NCI-H446 (cell line): ENCODE results near the gene KHDC1L.
A peak's percentile ranks its signal among the peaks of the same experiment; 100 is the strongest.
"Not testable (repeated sequence)": the region's sequence is repeated elsewhere in the genome, so short reads cannot be mapped to it uniquely, and the experiment has no call there.

Source experiments
- DNase-seq, 2 experiments: peaks; one replicate each; lab custom pipeline; 2025; lab: John Stamatoyannopoulos, UW

Gene KHDC1L, protein sequence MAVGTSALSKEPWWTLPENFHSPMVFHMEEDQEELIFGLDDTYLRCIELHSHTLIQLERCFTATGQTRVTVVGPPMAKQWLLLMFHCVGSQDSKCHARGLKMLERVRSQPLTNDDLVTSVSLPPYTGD

DNA sequence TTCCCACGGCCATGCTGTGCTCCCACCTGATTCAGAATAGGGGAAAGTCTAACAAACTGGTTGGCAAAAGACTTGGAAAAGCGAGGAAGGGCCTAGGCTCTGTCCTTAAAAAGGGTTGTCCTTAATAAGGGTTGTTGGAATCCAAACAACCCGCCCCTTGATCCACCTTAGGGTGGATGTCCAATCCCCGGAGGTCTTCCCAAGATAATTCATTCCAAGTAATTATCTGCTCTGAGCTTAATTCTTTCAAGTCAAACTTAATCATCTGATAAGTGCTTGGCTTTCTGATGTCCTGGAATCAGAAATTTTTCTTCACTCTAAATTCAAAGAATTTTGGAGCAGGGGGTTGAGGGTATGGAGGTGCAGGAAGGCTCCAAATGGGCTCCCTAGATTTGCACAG, at the start of gene KHDC1L:
TSS of gene KHDC1L (minus strand) at position 101 of the 400 bp plus-strand sequence. CDS start at position 13, 88 bp downstream.
- no peak for DNase-seq

DNA sequence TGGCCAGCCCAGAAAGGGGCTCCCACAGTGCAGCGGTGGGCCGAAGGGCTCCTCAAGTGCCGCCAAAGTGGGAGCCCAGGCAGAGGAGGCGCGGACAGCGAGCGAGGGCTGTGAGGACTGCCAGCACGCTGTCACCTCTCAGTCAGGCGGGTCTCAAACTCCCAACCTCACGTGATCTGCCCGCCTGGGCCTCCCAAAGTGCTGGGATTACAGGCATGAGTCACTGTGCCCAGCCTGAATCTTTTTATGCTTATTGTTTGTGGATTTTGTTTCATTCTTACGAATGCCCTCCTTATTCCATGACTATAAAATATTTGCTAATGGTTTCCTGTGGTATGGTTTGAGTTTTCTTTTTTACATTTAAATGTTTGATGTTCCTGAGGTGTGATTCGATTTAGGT, 44.0 kb upstream of the KHDC1L start:
- DNase-seq: not testable (repeated sequence)

DNA sequence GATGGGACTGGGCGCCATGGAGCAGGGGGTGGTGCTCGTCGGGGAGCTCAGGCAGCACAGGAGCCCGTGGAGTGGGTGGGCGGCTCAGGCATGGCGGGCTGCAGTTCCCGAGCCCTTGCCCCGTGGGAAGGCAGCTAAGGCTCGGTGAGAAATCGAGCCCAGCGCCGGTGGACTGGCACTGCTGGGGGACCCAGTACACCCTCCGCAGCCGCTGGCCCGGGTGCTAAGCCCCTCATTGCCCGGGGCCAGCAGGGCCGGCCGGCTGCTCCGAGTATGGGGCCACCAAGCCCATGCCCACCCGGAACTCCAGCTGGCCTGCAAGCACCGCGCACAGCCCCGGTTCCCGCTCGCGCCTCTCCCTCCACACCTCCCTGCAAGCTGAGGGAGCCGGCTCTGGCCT, 43.6 kb upstream of the KHDC1L start:
- not testable (repeated sequence) for DNase-seq

DNA sequence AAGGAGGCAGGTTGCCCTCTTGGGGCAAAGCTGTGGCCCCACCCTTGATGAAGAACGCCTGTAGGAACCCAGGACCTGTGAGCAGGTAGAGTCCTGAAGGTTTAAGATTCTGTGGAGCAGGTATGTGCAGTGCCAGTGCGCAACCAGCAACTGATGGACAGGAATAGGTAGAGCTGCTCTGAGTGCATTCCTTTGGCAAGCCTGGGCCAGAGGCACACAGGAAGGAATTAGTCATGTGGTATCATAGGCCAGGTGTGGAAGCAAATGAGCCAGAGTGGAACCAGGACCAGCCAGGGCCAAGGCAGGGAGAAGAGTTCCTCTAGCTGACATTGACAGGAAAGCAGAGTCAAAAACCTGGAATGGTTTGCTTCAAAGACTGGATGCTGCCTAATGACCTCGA, 39.1 kb upstream of the KHDC1L start:
- DNase-seq: no peak

DNA sequence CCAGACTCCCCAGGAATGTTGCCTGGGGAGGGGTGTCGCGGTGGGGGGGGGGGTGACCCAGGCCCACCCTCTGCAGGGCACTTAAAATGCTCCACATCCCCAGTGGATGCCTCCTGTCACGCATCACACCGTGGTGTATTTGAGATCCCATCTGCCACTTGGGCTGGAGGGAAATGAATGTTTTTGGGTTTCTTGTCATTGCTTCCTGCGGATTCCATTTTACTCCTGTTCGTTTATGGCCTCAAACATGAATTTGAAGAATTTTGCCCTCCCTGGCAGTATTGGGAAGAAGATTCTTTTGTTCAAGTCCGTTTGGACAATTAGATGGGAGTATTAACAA, 38.2 kb upstream of the KHDC1L start:
- no peak for DNase-seq

DNA sequence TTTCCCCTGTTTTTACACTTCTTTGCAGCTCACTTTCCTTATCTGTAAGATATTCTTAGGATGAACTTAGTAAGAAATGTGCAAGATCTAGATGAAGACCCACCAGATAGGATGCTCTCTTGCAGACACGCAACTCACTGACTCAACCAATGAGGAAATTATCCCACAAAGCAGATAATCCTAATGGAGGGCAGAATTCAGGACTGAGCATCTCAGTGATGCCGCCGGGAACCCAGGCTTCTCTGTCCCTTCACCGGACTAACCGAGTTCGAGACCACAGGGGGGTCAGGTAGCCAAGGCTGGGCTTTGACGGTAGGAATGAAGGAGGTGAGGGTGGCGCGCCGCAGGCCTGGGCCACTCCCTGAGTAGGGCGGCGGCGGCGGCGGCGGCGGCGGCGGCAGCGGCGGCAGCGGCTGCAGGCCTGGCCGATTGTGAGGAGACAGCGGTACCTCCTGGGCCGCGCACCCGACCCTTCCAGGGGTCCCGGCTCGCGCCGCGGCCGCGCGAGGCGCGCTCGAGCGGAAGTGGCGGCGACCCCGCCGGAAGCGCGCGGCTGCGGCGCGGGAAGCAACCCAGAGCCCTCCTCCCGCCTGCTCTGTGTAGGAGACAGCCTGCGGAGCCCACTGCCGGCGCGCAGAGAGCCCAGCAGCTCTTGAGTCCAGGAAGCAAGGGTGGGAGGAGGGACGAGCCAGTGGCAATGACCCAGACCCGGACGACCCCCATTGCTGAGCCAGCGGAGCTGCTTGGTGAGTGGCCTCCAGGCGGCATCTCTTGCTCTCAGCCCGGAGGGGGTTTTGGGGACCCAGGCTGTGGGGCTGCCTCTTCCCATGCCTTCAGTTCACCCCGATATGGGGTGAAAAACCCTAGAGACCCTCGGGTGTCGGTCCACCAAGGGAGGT, 37.6 kb upstream of the KHDC1L start, which contains the start of gene KHDC1:
TSS of gene KHDC1 (minus strand) at position 526 of the 899 bp plus-strand sequence. CDS start 20,679 bp downstream, outside the sequence.
- peak; percentile 18 to 74 for DNase-seq

DNA sequence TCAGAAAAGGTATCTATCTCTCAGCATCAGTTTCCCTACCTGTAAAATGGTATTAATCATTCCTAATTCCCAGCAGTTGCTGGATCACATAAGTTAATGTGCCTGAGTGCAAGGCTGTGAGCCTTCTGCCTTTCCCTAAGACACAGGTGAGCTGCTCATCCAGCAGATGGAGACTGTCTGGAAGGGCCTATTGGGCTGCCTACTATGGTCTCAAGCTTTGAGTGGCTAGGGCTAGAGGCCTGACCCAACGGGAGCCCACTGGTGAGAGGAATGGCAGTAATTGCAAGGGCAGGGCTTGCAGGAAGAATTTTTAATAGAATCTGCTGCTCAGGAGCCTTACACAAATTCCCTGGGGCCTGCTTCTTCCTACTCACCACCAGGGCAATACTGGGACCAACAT, 33.4 kb upstream of the KHDC1L start:
- no peak for DNase-seq

DNA sequence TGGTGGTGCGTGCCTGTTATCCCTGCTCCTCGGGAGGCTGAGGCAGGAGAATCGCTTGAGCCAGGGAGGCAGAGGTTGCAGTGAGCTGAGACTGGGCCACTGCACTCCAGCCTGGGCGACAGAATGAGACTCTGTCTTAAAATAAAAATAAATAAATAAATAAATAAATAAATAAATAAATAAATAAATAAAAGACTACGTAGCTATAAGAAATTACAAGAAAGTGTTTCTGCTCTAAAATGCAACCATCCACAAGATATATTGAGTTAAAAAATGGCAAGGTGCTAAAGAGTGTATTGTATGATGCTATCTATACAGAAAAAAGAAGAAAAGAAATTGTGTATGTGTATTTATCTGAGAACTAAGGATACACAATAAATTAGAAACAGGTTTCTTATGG, 29.0 kb upstream of the KHDC1L start:
- DNase-seq: not testable (repeated sequence)

DNA sequence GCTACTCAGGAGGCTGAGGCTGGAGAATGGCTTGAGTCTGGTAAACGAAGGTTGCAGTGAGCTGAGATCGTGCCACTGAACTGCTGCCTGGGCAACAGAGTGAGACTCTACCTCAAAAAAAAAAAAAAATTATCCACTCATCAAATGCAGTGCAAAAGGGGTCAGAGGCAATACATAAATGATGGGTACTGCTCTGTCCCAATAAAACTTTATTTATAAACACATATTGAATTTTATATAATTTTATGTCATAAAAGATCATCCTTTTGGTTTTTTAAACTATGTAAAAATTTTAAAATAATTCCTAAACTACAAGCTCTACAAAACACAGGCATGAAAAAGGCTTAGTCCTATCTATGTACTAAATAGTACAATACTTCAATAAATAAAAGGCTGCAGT, 27.4 kb upstream of the KHDC1L start:
- DNase-seq: no peak

DNA sequence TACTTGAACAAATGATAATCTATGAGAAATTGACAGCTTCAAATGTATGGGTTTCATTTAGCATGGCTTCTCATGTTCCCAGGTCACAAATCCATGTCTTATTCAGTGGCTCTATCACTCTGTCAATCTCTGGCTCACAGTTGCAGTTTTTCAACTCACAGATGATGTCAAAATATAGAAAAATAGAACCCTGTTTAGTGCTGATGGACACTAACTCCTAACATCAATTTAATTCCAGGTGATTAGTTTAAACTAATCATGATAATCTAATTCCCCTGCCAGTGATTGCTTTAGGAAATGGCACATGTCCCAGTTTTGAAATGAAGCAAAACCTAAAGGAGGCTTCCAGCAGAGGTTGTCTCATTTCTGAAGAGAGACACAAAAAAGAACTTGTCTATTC, 24.7 kb upstream of the KHDC1L start:
- DNase-seq: peak in 1 of 2 experiments; percentile 39

DNA sequence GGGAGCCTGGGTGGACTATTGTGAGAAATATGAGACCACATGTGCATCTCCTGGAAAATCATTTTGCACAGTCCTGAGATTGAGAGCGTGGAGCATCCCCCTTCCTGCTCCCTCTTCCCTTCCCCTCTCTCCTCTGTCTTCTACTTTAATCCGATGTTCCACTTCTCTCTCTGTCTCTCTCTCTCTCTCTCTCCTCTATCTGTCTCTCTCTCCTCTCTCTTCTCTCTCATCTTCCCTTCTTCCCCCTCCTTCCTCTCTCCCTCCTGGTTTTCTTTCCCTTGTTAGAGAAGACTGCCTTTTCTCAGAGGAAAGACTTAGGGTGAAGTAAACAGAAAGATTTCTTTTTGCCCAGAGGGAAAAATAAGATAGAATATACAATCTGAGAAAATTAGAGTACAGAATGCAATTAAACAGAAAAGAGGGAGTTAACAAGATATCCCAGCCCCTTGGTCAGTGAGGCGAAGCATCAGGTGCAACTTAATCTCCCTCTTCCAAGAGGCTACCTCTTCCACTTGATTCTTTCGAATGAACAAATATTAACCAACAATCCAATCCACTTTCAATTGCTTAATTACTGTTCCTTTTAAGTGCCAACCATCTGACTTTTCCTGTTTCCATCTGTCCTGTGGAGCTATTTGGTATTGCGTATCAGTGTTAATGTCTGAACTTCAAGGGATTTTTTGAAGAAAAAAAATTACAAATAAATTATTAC, 23.1 kb upstream of the KHDC1L start:
- DNase-seq: no peak

DNA sequence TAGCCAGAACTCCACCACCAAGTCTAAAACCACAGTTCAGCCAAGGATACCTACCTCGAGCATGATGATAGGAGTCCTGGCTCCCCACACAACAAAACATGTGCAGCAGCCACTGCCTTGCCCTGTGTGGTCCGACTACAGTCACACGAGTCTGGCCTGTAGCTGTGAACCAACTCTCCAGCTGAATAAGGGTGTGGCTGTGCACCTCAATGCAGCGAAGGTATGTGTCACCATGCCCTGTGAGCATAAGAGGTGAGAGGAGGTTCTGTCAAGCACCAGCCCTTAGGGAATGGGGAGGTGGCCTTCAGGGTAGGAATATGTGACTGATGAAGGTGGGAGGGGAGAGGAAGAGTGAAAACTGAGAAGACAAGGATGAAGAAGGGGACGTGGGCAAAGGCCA, 16.7 kb upstream of the KHDC1L start:
- no peak for DNase-seq

DNA sequence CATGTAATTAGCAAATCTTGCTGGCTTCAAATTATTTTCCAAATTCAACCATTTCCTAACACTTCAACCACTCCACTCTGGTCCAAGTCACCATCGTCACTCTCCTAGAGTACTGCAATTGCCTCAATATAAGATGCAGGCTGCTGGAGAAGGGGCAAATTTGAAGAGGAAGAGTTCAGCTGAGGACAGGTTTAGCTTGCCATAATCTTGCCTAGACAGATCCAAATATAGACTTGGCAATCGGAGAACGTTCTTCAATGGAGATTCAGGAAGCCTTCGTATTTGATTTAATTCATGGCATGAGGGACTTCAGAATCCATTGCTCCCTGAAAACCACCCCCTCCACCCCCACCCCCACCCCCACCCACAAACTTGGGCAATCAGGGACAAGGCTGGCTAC, 15.4 kb upstream of the KHDC1L start:
- no peak for DNase-seq

DNA sequence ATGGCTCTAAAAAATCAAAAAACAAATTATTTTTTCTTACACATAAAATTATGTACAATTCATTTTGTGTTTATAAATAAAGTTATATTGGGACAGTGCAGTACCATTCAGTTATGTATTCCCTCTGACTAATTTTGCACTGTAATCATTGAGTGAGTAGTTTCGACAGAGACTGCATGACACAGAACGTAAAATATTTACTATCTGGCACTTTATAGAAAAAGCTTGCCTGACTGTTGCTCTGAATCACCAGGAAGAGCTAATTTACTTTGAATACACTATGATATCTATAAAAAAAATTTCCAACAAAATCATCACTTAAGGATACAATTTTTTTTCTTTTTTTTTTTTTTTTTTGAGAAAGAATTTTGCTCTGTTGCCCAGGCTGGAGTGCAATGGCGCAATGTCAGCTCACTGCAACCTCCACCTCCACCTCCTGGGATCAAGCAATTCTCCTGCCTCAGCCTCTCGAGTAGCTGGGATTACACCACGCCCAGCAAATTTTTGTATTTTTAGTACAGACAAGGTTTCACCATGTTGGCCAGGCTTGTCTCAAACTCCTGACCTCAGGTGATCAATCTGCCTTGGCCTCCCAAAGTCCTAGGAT, 11.0 kb upstream of the KHDC1L start:
- DNase-seq: no peak

DNA sequence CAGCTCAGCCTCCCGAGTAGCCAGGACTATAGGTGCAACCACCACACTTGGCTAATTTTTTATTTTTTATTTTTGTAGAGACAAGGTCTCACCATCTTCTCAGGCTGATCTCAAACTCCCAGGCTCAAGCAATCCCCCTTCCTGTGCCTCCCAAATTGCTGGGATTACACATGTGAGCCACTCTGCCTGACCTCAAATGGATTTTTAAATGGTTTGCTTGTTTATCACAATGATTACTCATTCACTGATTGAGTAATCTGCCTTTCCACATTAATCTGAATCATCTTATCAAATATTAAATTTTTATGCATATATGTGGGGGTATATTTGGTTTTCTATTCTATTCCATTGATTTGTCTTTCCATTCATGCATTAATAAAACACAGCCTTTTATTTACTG, 9.4 kb upstream of the KHDC1L start:
- no peak for DNase-seq

DNA sequence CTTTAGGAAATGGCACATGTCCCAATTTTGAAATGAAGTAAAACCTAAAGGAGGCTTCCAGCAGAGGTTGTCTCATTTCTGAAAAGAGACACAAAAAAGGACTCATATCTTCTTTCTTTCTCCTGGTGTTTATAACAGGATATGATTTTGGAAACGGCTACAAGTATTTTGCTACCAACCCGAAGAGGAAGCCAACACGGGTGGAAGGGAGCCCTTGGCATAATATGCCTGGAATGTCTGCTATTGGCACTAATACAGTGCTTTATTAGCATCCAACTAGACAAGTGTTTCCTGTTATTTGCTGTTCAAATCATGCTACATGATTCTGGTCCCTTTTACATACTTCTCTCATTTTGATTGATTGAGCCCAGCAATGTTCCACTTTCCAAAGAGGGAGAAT, 8.7 kb upstream of the KHDC1L start:
- DNase-seq: peak; percentile 10 to 49

DNA sequence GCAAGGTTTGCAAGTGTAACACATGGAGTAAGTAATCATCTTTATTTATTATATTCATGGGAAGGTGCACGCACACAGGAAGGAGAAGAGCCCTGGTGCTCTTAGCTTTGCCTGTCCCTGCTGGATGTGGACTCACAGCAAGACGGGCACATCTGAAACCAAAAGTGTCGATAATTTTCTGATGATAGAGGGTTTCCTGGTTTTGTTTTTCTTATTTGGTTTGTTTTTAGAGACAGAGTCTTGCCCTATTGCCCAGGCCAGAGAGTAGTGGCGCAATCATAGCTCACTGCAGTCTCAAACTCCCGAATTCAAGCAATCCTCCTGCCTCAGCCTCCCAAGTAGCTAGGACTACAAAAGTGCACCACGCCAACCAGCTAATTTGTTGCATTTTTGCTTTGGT, 7.8 kb upstream of the KHDC1L start:
- no peak for DNase-seq

DNA sequence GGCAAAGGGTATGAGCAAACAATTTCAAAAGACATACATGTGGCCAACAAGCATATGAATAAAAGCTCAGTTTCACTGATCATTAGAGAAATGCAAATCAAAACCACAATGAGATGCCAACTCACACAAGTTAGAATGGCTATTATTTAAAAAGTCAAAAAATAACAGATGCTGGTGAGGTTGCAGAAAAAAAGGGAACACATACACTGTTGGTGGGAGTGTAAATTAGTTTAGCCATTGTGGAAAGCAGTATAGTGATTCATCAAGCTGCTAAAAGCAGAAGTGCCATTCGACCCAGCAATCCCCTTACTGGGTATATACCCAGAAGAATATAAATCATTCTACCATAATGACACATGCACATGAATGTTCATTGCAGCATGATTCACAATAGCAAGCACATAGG, 6.7 kb upstream of the KHDC1L start:
- DNase-seq: no peak

DNA sequence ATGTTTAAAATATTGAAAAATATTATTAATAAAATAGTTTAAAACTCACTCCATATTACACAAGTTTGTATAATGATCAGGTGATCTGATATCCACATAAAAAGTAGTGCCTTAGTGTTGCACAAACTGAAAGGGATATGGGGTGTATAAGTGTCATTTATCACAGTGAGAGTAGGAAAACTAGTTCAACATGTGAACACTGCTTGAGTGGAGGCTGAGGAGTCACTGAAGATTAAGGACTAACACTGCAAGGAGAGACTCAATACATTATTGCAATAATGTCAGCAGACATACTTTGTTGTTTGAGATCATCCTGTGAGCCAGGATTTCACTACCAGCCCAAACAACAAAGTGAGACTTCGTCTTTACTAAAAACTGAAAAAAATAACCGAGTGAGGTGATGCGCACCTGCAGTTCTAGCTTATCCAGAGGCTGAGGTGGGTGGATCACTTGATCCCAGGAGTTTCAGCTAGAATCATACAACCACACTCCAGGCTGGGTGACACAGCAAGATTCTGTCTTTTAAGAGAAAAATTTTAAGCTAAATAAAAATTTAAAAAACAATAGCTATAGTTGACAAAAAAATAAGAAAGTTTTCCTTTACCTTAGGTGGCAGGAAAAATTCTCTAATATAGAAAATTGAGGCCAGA, 2.4 kb upstream of the KHDC1L start:
- no peak for DNase-seq

DNA sequence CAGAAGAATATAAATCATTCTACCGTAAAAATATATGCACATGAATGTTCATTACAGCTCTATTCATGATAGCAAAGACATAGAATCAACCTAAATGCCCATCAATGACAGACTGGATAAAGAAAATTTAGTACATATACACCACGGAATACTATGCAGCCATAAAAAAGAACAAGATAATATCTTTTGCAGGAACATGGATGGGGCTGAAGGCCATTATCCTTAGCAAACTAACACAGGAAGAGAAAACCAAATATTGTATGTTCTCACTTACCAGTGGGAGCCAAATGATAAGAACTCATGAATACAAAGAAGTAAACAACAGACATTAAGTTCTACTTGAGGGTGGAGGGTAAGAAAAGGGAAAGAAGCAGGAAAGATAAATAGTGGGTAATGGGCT, 8.4 kb downstream of the KHDC1L start:
- no peak for DNase-seq

DNA sequence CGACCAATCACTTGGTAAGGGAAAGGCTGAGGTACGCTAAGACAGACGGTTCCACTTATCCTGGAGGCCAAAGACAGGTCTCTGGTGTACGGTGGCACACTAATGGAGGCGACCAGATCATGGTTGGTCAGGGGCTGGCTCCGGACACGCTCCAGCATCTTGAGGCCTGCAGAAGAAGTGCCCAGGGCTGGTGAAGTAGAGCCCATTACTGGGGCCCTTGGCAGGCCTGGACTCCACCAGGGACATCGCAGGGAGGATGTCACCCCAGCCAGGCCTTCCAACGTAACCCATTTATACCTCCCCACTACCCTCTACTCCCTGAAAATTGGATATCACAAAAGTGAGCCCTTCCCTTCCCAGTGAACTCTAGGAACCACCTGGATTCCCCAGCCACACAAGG, 16.2 kb downstream of the KHDC1L start:
- DNase-seq: no peak

DNA sequence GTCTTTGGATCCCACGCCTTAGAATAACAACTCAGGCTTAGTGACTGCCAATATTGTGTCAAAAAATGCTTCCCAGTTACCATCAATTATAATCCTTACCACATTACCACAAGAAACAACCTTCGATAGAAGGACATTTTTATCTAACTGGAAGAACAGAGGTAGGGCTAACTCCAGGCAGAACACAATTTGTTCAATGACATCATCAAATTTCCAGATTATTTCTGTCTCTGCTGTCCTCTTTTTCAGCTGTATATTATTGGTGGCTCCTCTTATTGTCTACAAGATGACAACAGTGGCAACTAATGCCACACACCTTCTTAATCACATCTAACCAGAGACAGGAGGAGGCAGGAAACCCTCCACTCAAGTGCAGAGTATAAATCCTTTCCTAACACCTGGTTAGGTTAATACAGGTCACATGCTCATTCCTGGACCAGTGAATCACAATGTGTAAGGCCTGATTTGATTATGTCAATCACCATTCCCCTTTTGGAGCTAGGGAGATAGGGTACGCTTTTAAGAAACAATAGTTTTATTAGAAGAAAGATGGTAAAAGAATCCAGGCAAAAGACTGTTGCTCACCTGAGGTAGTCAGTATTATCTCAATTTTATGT, 18.0 kb downstream of the KHDC1L start:
- DNase-seq: no peak
